RPMI8226 (cell line): ENCODE data around the gene CUL5.

Source experiments
- DNase-seq: peaks from one replicate; pipeline ENCODE4 v3.0.0-alpha.2; 2015

The CUL5 gene

DNA sequence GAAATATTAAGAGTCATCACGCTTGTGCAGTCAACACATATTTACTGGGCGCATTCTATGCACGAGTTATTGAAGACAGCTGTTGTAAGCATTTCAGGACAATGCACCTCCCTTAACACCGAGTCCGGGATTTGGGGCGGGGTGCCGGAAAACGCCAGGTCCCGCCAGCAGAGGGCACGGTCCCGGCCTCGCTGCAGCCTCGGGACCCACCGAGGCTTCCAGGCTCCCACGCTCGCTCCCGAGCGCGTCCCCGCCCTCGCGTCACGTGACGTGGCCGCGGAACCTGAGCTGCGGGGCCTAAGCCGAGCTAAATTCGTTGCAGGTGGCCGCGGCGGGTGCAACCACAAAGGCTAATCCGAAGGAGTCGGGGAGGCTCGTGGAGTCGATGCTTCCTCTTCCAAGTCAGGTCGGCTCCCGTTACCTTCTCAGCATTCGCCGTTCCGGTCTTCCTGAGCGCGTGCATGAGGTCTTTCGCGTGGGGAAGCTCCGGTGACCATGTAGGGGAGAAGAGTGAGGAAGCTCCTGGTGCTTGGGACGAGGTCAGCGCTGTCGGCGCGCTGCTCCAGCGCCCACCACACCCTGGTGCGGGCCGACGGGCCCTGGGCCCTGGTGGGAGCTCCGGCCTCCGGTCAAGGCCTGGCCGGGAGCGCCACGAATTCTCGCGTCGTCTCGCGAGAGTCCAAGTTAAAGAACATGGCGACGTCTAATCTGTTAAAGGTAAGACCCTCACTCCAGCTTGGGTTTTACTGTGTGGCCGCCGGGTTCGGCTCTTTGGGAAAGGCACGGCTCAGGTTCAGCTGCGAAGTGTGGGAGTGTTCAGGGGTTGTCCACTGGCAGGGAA lies at the start of gene CUL5:
Gene CUL5 (plus strand): TSS at position 243 of the 841 bp plus-strand sequence. CDS start 451 bp downstream, at position 694.
- DNase-seq = peak; percentile 97

DNA sequence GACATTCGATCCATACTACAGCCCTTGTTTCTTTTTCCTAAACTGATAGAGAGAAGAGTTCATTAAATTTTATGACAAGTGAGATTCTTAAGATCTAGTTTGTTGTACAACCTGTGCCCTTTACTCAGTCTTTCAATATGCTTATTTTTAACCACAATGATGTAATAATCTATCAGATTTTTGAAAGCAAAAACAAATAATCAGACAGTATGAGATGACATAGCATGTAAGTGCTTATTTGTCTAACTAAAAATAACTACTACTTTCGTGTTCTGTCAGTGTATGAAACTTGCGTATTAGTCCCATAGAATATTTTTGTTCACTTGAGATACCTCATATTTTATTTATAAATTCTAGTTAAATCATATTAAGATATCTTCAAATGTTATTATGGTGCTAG lies 47.2 kb upstream of the CUL5 start:
- no peak for DNase-seq

- DNase-seq = no peak
Observed at GRCh38 chr11:107962181-107962580, 46.5 kb upstream of the CUL5 start.

GRCh38 chr11:107963091-107963490 lies 45.6 kb upstream of the CUL5 start:
- DNase-seq = no peak

GRCh38 chr11:107969219-107969618 lies 39.5 kb upstream of the CUL5 start:
- DNase-seq = no peak

DNA sequence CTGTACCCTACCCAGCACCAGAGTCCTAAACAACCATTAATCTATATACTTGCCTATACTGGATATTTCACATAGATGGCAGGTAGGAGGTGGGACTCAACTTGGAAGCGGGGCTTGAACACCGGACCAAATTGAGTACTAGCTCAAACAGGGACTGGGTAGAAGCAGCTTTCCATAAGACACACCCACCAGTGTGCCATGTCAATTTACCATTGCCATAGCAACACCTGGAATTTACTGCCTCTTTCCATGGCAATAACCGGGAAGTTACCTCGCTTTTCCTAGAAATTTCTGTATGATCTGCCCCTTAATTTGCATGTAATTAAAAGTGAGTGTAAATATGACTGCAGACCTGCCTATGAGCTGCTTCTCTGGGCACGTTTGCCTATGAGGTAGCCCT lies 38.6 kb upstream of the CUL5 start:
- no peak for DNase-seq

- DNase-seq = no peak
Observed at GRCh38 chr11:107973641-107974040, 35.1 kb upstream of the CUL5 start.

- DNase-seq = no peak
Observed at GRCh38 chr11:107988397-107989158, 20.1 kb upstream of the CUL5 start.

DNA sequence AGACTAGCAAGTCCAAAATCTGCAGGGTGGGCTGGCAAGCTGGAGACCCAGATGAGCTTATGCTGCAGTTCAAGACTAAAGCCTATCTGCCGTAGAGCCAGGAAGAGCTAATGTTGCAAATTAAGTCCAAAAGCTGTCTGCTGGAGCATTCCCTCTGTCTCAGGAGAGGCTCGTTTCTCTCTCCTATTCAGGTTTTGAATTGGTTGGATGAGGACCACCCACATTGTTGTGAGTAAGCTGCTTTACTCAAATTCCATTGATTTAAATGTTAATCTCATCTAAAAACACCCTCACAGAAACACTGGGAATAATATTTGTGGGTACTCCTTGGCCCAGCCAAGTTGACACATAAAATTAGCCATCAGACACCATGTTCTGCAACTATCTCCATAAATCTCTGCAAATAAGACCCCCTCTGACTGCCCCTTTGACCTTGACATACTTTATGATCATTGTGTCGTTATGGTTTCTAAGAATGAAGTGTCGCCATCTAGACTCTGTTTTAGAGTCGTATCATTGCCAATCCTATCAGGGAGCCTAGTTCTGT lies 16.8 kb upstream of the CUL5 start:
- DNase-seq = no peak

DNA sequence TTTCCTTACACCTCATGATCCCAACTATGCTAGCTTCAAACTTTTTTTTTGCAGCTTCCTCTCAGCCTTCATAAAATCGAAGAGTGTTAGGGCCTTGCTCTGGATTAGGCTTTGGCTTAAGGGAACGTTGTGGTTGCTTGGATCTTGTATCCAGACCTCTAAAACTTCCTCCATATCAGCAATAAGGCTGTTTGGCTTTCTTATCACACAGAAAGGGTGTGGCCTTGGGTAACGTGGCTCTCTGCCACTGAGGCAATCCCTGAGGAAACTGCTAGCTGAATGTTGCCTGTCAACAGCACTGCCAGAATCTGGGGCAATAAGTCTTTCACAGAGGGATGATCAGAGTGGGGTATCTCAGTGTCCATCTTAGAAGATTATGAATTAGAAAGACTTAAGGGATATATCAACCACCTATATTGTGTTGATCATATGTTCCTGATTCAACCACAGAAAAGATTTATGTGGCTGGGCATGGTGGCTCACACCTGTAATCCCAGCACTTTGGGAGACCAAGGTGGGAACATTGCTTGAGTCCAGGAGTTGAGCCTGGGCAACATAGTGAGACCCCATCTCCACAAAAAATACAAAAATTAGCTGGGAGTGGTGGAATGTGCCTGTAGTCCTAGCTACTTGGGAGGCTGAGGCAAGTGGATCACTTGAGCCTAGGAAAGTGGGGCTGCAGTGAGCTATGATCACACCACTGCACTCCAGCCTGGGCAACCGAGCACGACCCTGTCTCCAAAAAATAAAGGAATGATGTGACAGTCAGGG lies 12.5 kb upstream of the CUL5 start:
- DNase-seq = no peak

GRCh38 chr11:107998761-107999160 lies 9.9 kb upstream of the CUL5 start:
- DNase-seq = no peak

DNA sequence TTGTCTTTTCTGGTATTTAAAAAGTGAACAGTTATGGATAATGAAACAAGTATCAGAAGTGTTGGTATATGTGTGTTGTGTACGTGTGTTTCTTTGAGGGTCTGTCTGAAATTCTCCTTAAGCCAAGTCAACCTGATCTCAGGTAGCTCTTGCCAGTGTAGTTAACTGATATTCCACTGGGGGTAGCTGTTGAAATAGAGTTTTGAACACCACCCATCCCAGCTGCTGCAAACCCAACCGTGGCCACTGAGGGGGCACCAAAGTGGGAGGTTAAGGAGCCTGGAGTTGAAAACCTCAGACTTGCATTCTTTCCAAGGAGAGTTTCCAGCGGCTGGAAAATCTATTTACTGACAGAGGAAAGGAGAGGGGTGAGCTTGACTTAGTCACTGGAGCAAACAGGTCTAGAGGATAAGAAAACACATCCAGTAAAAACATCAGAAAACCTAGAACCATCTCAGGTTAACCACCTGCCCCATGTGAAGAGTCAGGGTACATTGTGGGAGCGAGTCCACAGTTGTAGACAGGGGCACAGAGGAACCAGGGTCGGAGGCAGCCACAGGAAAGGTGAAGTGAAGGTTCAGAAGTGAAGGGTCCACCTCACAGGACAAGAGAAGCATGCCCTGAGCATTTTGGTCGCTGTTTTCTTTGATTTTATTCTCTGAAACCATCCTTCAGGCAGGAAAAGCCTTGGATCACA lies 8.8 kb upstream of the CUL5 start:
- peak; percentile 68 for DNase-seq

DNA sequence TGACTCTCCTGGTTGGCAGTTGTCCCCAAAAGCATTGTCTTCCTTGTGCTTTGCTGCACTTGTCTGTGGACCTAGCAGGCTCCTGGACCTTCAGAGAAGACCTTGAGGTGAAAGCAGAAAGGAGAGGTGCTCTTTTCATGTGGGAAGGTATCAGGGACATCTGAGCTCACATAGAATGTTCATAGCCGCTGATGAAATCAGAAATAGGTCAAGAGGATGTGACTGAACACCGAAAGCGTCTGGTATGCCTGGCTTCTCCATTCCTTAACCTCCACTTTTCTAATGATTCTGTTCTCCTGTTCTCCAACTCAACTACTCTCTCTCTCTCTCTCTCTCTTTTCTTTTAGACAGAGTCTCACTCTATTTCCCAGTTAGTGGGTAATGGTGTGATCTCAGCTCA lies 6.2 kb upstream of the CUL5 start:
- DNase-seq = no peak

DNA sequence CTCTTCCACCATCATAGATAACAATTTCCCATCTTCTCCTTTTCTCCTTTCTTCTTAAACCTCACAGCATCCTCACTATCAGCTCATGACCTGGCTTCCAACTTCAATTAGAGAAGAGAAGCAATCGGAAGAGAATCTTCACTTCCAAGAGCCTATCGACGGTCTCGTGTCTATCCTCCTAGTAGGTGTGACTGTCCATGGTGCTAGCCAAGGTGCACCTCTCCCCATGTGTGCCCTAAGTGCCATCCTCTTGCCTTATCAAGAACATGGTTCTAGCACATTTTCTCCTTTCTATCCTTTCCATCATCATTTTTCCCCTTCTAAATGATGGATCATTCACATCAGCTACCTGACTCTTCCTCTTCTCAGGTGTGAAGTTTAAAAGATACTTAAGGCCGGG lies 5.1 kb upstream of the CUL5 start:
- no peak for DNase-seq

DNA sequence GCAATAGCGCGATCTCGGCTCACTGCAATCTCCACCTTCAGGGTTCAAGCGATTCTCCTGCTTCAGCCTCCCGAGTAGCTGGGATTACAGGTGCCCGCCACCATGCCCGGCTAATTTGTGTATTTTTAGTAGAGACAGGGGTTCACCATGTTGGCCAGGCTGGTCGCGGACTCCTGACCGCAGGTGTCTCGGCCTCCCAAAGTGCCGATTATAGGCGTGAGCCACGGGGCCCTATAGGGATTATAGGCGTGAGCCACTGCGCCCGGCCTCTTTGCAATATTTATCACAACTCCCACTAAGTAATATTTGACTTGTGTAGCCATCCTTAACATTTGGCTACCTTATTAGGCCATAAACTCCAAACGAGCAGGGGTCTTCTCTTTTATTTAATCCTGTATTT lies 879 bp upstream of the CUL5 start:
- no peak for DNase-seq

- DNase-seq = no peak
Observed at GRCh38 chr11:108009497-108010370, 1.0 kb downstream of the CUL5 start.

DNA sequence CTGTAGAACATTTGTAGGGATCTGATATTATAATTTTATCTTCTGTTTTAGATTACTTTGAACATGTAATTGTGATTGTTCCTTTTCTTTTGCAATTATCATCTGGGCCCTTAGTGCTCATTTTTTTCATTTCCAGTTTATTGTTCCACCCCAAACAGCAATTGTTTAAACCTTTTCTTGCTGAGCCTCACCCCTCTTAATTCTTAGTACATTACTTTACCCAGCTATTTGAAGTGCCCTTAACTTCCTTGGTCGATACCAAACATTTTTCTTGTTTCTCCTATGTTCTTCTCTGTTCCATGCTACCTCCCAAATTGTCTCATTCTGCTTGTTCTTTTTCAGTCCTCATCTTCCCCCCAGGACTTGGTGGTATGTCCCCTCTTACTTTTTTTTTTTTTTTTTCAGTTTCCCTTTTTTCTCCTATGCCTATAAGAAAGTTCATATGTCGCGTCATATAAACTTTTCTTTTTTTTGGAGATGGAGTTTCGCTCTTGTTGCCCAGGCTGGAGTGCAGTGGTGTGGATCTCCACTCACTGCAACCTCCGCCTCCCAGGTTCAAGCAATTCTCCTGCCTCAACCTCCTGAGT lies 3.5 kb downstream of the CUL5 start:
- DNase-seq = no peak

- no peak for DNase-seq
Observed at GRCh38 chr11:108016647-108017046, 7.9 kb downstream of the CUL5 start.

DNA sequence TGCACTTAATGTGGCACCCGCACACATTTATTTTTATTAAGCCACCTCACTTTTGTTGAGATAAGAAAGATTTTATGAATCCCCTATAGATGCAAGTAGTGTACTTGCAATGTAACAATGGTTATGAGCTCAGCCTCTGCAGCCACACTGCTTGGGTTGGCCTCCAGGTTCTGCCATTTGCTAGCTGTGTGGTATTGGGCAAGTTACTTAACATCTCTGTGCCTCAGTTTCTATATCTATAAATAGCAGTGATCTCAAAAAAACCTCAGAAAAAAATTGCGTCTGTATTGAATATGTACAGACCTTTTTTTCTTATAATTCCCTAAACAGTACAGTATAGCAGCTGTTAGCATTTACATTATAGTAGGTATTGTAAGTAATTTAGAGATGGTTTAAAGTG lies 10.0 kb downstream of the CUL5 start:
- DNase-seq = no peak

DNA sequence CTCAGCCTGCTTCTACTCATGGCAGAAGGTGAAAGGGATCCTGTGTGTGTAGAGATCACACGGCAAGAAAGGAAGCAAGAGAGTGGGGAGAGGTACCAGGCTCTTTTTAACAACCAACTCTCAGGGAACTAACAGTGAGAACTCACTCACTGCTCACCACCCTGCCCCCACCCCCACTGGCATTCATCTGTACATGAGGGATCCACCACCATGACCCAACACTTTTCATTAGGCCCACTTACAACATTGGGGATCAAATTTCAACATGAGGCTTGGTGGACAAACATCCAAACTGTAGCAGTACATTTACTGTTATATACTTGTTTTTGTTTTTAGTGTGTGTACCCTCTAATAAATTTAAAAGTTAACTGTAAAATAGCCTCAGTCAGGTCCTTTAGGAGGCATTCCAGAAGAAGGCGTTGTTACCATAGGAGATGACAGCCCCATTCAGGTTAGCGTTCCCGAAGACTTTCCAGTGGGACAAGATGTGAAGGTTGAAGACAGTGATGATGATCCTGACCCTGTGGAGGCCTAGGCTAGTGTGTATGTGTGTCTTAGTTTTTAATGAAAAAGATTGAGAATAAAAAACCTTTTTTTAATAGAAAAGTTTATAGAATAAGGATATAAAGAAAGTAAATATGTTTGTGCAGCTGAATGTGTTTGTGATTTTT lies 11.3 kb downstream of the CUL5 start:
- no peak for DNase-seq
